T-helper 22 cell (primary cell): ENCODE results near the gene TNPO1.
A peak's percentile ranks its signal among the peaks of the same experiment; 100 is the strongest.
"Not testable (repeated sequence)": the region's sequence is repeated elsewhere in the genome, so short reads cannot be mapped to it uniquely, and the experiment has no call there.

ENCODE experiments used
- DNase-seq: peaks from one replicate; pipeline ENCODE4 v3.0.0-alpha.2; 2020; ENCODE audit warnings: low read depth

Gene TNPO1

GRCh38 chr5:72816284-72817075, at the start of gene TNPO1:
Gene TNPO1 (plus strand): TSS chr5:72816661. CDS start chr5:72816738, 77 bp downstream.
- peak; percentile 68 for DNase-seq

GRCh38 chr5:72767289-72768010, 49.0 kb upstream of the TNPO1 start:
- no peak for DNase-seq

GRCh38 chr5:72770266-72770665, 46.2 kb upstream of the TNPO1 start:
- DNase-seq = no peak

- no peak for DNase-seq
Observed at GRCh38 chr5:72776684-72777083, 39.8 kb upstream of the TNPO1 start.

GRCh38 chr5:72779520-72779919, 36.9 kb upstream of the TNPO1 start:
- no peak for DNase-seq

- no peak for DNase-seq
Observed at GRCh38 chr5:72783354-72783753, 33.1 kb upstream of the TNPO1 start.

- no peak for DNase-seq
Observed at GRCh38 chr5:72784129-72784528, 32.3 kb upstream of the TNPO1 start.

GRCh38 chr5:72785801-72786200, 30.7 kb upstream of the TNPO1 start:
- no peak for DNase-seq

GRCh38 chr5:72786676-72787075, 29.8 kb upstream of the TNPO1 start:
- DNase-seq = no peak

GRCh38 chr5:72788866-72789505, 27.5 kb upstream of the TNPO1 start:
- DNase-seq = no peak

GRCh38 chr5:72790186-72790585, 26.3 kb upstream of the TNPO1 start:
- no peak for DNase-seq

GRCh38 chr5:72792662-72793061, 23.8 kb upstream of the TNPO1 start:
- not testable (repeated sequence) for DNase-seq

GRCh38 chr5:72796001-72796400, 20.5 kb upstream of the TNPO1 start:
- no peak for DNase-seq

GRCh38 chr5:72799721-72800120, 16.7 kb upstream of the TNPO1 start:
- no peak for DNase-seq

- not testable (repeated sequence) for DNase-seq
Observed at GRCh38 chr5:72808637-72809036, 7.8 kb upstream of the TNPO1 start.

GRCh38 chr5:72811849-72812248, 4.6 kb upstream of the TNPO1 start:
- DNase-seq = no peak

GRCh38 chr5:72812488-72812887, 4.0 kb upstream of the TNPO1 start:
- no peak for DNase-seq

GRCh38 chr5:72814104-72814503, 2.4 kb upstream of the TNPO1 start:
- no peak for DNase-seq

- DNase-seq = no peak
Observed at GRCh38 chr5:72814864-72815263, 1.6 kb upstream of the TNPO1 start.

GRCh38 chr5:72815580-72816283, 729 bp upstream of the TNPO1 start:
- no peak for DNase-seq

- DNase-seq = no peak
Observed at GRCh38 chr5:72817076-72817481, 618 bp downstream of the TNPO1 start.

- DNase-seq = no peak
Observed at GRCh38 chr5:72817671-72818266, 1.3 kb downstream of the TNPO1 start.
